ENCODE data around the gene MAP3K2.

The MAP3K2 gene

DNA sequence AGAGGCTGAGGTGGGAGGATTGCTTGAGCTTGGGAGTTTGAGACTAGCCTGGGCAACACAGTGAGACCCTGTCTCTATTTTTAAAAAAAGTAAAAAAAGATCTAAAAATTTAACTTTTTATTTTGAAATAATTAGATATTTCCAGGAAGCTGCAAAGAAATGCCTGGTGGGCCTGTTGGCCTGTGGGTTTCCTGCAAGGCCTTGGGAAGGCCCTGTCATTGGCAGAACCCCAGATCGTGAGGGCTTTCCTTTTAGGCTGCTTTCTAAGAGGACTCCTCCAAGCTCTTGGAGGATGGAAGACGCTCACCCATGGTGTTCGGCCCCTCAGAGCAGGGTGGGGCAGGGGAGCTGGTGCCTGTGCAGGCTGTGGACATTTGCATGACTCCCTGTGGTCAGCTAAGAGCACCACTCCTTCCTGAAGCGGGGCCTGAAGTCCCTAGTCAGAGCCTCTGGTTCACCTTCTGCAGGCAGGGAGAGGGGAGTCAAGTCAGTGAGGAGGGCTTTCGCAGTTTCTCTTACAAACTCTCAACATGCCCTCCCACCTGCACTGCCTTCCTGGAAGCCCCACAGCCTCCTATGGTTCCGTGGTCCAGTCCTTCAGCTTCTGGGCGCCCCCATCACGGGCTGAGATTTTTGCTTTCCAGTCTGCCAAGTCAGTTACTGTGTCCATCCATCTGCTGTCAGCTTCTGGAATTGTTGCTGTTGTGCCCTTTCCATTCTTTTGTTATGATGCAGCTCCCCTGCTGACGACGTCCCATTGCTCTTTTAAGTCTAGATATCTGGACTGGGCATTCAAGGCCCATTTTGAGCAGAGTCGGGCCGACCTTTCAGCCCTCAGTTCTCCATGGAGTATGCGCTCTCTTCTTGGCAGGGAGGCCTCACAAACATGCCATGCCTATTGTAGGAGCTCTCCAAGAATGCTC, 37.1 kb upstream of the MAP3K2 start:
- TF ChIP-seq POLR2A (IDR thresholded peaks at IDR 0.05; ENCODE audit: low read depth, low read length): no peak
- no peak for FAIRE-seq

DNA sequence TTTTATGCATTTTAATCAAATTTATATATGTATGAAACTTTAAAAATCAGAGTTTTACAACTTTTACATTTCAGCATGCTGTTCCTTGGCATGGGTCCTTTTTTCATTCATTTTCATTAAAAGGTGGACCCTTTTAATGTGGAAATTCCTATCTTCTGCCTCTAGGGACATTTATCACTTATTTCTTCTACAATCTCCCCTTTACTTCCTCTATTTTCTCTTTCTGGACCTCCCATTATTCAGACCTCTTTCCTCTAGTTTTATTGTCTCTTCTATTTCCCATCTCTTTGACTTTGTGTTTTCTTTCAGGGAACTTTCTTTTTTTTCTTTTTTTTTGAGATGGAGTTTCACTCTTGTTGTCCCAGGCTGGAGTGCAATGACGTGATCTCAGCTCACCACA, 36.1 kb upstream of the MAP3K2 start:
- FAIRE-seq (no peak), DNase-seq (ENCODE audit: insufficient read length, low spot score) (no peak)

More for the DNA sequence above, 37.1 kb upstream of the MAP3K2 start:
- no peak for DNase-seq (ENCODE audit: insufficient read length, low spot score)

DNA sequence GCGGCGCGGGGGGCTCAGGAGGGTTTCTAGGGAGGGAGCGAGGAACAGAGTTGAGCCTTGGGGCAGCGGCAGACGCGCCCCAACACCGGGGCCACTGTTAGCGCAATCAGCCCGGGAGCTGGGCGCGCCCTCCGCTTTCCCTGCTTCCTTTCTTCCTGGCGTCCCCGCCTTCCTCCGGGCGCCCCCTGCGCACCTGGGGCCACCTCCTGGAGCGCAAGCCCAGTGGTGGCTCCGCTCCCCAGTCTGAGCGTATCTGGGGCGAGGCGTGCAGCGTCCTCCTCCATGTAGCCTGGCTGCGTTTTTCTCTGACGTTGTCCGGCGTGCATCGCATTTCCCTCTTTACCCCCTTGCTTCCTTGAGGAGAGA, 35.7 kb upstream of the MAP3K2 start:
- no peak for TF ChIP-seq POLR2A (IDR thresholded peaks at IDR 0.05; ENCODE audit: low read depth, low read length)
- no peak for FAIRE-seq
- no peak for DNase-seq (ENCODE audit: insufficient read length, low spot score)

More for the DNA sequence above, 36.1 kb upstream of the MAP3K2 start:
- no peak for TF ChIP-seq POLR2A (IDR thresholded peaks at IDR 0.05; ENCODE audit: low read depth, low read length)

DNA sequence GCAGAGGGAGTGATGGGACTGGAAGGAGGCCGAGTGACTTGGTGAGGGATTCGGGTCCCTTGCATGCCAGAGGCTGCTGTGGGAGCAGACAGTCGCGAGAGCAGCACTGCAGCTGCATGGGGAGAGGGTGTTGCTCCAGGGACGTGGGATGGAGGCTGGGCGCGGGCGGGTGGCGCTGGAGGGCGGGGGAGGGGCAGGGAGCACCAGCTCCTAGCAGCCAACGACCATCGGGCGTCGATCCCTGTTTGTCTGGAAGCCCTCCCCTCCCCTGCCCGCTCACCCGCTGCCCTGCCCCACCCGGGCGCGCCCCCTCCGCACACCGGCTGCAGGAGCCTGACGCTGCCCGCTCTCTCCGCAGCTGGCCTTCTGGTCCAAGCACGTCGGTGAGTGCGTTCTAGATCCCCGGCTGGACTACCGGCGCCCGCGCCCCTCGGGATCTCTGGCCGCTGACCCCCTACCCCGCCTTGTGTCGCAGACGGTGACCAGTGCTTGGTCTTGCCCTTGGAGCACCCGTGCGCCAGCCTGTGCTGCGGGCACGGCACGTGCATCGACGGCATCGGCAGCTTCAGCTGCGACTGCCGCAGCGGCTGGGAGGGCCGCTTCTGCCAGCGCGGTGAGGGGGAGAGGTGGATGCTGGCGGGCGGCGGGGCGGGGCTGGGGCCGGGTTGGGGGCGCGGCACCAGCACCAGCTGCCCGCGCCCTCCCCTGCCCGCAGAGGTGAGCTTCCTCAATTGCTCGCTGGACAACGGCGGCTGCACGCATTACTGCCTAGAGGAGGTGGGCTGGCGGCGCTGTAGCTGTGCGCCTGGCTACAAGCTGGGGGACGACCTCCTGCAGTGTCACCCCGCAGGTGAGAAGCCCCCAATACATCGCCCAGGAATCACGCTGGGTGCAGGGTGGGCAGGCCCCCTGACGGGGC, 35.0 kb upstream of the MAP3K2 start:
- FAIRE-seq (no peak), DNase-seq (ENCODE audit: insufficient read length, low spot score) (no peak)

GRCh38 chr2:127421871-127422558, 34.2 kb upstream of the MAP3K2 start:
- DNase-seq (ENCODE audit: insufficient read length, low spot score) (no peak), FAIRE-seq (no peak)
- no peak for TF ChIP-seq POLR2A (IDR thresholded peaks at IDR 0.05; ENCODE audit: low read depth, low read length)

More for the DNA sequence above, 35.0 kb upstream of the MAP3K2 start:
- TF ChIP-seq POLR2A (IDR thresholded peaks at IDR 0.05; ENCODE audit: low read depth, low read length): no peak

DNA sequence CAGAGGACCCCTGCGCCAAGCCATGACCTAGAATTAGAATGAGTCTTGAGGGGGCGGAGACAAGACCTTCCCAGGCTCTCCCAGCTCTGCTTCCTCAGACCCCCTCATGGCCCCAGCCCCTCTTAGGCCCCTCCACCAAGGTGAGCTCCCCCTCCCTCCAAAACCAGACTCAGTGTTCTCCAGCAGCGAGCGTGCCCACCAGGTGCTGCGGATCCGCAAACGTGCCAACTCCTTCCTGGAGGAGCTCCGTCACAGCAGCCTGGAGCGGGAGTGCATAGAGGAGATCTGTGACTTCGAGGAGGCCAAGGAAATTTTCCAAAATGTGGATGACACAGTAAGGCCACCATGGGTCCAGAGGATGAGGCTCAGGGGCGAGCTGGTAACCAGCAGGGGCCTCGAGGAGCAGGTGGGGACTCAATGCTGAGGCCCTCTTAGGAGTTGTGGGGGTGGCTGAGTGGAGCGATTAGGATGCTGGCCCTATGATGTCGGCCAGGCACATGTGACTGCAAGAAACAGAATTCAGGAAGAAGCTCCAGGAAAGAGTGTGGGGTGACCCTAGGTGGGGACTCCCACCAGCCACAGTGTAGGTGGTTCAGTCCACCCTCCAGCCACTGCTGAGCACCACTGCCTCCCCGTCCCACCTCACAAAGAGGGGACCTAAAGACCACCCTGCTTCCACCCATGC, 33.5 kb upstream of the MAP3K2 start:
- TF ChIP-seq POLR2A (IDR thresholded peaks at IDR 0.05; ENCODE audit: low read depth, low read length): no peak
- FAIRE-seq: no peak
- DNase-seq (ENCODE audit: insufficient read length, low spot score): no peak

DNA sequence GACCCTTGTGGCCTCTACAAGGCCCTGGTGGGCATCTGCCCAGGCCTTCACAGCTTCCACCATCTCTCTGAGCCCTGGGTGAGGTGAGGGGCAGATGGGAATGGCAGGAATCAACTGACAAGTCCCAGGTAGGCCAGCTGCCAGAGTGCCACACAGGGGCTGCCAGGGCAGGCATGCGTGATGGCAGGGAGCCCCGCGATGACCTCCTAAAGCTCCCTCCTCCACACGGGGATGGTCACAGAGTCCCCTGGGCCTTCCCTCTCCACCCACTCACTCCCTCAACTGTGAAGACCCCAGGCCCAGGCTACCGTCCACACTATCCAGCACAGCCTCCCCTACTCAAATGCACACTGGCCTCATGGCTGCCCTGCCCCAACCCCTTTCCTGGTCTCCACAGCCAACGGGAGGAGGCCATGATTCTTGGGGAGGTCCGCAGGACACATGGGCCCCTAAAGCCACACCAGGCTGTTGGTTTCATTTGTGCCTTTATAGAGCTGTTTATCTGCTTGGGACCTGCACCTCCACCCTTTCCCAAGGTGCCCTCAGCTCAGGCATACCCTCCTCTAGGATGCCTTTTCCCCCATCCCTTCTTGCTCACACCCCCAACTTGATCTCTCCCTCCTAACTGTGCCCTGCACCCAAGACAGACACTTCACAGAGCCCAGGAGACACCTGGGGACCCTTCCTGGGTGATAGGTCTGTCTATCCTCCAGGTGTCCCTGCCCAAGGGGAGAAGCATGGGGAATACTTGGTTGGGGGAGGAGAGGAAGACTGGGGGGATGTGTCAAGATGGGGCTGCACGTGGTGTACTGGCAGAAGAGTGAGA, 32.5 kb upstream of the MAP3K2 start:
- TF ChIP-seq POLR2A (IDR thresholded peaks at IDR 0.05; ENCODE audit: low read depth, low read length): no peak
- FAIRE-seq (no peak), DNase-seq (ENCODE audit: insufficient read length, low spot score) (no peak)

DNA sequence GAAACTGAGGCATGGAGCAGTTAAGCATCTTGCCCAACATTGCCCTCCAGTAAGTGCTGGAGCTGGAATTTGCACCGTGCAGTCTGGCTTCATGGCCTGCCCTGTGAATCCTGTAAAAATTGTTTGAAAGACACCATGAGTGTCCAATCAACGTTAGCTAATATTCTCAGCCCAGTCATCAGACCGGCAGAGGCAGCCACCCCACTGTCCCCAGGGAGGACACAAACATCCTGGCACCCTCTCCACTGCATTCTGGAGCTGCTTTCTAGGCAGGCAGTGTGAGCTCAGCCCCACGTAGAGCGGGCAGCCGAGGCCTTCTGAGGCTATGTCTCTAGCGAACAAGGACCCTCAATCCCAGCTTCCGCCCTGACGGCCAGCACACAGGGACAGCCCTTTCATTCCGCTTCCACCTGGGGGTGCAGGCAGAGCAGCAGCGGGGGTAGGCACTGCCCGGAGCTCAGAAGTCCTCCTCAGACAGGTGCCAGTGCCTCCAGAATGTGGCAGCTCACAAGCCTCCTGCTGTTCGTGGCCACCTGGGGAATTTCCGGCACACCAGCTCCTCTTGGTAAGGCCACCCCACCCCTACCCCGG, 31.8 kb upstream of the MAP3K2 start:
- TF ChIP-seq POLR2A (IDR thresholded peaks at IDR 0.05; ENCODE audit: low read depth, low read length): no peak
- no peak for DNase-seq (ENCODE audit: insufficient read length, low spot score)
- FAIRE-seq: no peak

DNA sequence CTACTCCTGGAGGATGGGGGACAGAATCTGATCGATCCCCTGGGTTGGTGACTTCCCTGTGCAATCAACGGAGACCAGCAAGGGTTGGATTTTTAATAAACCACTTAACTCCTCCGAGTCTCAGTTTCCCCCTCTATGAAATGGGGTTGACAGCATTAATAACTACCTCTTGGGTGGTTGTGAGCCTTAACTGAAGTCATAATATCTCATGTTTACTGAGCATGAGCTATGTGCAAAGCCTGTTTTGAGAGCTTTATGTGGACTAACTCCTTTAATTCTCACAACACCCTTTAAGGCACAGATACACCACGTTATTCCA, 31.3 kb upstream of the MAP3K2 start:
- no peak for TF ChIP-seq POLR2A (IDR thresholded peaks at IDR 0.05; ENCODE audit: low read depth, low read length)
- DNase-seq (ENCODE audit: insufficient read length, low spot score): no peak
- FAIRE-seq: no peak

DNA sequence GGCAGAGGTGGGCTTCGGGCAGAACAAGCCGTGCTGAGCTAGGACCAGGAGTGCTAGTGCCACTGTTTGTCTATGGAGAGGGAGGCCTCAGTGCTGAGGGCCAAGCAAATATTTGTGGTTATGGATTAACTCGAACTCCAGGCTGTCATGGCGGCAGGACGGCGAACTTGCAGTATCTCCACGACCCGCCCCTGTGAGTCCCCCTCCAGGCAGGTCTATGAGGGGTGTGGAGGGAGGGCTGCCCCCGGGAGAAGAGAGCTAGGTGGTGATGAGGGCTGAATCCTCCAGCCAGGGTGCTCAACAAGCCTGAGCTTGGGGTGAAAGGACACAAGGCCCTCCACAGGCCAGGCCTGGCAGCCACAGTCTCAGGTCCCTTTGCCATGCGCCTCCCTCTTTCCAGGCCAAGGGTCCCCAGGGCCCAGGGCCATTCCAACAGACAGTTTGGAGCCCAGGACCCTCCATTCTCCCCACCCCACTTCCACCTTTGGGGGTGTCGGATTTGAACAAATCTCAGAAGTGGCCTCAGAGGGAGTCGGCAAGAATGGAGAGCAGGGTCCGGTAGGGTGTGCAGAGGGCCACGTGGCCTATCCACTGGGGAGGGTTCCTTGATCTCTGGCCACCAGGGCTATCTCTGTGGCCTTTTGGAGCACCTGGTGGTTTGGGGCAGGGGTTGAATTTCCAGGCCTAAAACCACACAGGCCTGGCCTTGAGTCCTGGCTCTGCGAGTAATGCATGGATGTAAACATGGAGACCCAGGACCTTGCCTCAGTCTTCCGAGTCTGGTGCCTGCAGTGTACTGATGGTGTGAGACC, 30.7 kb upstream of the MAP3K2 start, which contains the start of gene PROC:
Gene PROC, plus strand, starts transcription at position 128 of the 812 bp plus-strand sequence. CDS start 1,516 bp downstream, outside the sequence.
- FAIRE-seq (no peak), DNase-seq (ENCODE audit: insufficient read length, low spot score) (no peak)

GRCh38 chr2:127417406-127417805, 29.6 kb upstream of the MAP3K2 start:
- no peak for DNase-seq (ENCODE audit: insufficient read length, low spot score)
- no peak for TF ChIP-seq POLR2A (IDR thresholded peaks at IDR 0.05; ENCODE audit: low read depth, low read length)
- FAIRE-seq: no peak

More for the DNA sequence above, 30.7 kb upstream of the MAP3K2 start, which contains the start of gene PROC:
- no peak for TF ChIP-seq POLR2A (IDR thresholded peaks at IDR 0.05; ENCODE audit: low read depth, low read length)

Data from H54 (cell line).